Anterior cingulate cortex (tissue), 58 donors: Measurements from ENCODE around the gene CYP2B6.
"Not testable (repeated sequence)": the region's sequence is repeated elsewhere in the genome, so short reads cannot be mapped to it uniquely, and the experiment has no call there.

ENCODE experiments used
- DNase-seq, 58 donors: peaks; one replicate each; lab custom pipeline; 2025; lab: John Stamatoyannopoulos, UW

Gene CYP2B6

GRCh38 chr19:41029524-41030432 is 38.7 kb downstream of the CYP2B6 start:
- no peak for DNase-seq

GRCh38 chr19:41030651-41031050 is 39.6 kb downstream of the CYP2B6 start:
- DNase-seq: no peak

GRCh38 chr19:41031916-41032315 is 40.8 kb downstream of the CYP2B6 start:
- no peak for DNase-seq

GRCh38 chr19:41033324-41033723 is 42.2 kb downstream of the CYP2B6 start:
- not testable (repeated sequence) for DNase-seq

DNA sequence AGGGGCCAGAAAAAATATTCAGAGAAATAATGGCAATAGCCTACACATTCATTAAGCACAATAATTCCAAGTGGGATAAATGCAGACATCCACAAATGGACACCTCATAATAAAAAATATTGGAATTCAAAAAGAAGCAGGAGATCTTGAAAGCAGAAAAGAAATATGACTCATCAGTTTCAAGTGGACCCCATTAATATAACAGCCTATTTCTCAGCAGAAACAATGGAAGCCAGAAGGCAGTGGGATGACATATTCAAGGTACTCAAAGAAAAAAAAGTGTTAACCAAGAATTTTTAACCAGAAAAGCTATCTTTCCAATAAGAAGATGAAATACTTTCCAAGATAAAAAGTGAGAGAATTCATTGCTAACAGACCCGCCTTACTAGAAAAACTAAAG is 48.7 kb downstream of the CYP2B6 start:
- DNase-seq: no peak

DNA sequence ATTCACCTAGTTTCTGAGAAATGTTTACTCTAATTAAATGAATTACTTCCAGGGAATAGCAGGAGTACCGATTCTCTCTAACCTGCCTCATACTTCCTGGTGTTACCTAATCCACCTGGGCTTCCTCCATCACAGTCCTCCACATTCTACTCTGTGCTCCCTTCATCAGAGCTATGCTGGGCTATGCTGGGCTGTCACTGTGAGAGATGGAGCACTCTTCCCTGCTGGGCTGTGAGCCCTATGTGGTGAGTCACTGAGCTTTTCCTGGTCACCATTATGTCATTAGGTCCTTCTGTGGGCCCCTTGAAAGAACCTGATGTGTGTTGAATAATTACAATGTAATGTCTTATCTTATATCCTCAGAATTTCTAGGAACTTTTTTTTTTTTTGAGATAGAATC is 54.0 kb downstream of the CYP2B6 start:
- DNase-seq: not testable (repeated sequence)

DNA sequence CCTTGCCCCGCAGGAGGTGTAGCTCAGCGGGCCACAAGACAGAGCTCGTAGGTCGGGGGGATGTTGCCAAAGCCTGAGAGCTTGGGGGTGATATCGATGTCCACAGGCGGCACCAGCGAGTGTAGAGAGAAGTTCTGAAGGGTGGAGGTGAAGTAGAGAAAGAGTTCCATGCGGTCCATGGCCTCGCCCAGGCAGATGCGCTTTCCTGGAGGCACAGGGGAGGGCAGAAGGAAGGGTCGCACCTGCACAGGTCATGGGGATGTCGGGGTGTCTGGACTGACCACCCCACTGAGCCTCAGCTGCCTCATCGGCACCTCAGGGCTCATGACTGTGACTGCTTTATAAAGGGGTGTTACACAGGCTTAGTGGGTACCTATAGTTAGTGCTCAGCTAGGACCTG is 59.3 kb downstream of the CYP2B6 start:
- DNase-seq: no peak

- not testable (repeated sequence) for DNase-seq
Measured at GRCh38 chr19:41052162-41052561, 61.1 kb downstream of the CYP2B6 start.

GRCh38 chr19:41053331-41053730 is 62.2 kb downstream of the CYP2B6 start:
- not testable (repeated sequence) for DNase-seq

DNA sequence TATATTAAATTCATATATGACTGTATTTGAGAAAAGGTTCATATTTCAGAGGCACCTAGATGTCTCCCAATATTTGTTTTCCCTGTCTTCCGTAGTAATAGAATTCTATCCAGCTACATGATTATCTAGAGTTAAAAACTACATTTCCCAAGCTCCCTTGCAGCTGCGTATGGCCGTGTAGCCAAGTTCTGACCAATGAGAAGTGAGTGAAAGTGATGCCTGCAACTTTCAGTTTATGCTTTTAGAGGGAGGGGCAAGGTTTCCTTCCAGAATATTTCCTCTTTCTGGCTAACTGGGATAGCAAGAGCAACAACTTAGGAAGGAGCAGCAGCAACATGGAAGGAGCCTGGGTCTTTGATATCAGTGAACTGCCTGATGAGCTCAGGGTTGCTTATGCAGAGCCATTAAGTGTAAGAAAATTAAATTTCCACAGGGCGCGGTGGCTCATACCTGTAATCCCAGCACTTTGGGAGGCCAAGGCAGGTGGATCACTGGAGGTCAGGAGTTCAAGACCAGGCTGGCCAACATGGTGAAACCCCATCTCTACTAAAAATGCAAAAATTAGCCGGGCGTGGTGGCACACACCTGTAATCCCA is 74.0 kb downstream of the CYP2B6 start:
- no peak for DNase-seq
